ENCODE data around the gene PRMT1.
A peak's percentile ranks its signal among the peaks of the same experiment; 100 is the strongest.

The PRMT1 gene

DNA sequence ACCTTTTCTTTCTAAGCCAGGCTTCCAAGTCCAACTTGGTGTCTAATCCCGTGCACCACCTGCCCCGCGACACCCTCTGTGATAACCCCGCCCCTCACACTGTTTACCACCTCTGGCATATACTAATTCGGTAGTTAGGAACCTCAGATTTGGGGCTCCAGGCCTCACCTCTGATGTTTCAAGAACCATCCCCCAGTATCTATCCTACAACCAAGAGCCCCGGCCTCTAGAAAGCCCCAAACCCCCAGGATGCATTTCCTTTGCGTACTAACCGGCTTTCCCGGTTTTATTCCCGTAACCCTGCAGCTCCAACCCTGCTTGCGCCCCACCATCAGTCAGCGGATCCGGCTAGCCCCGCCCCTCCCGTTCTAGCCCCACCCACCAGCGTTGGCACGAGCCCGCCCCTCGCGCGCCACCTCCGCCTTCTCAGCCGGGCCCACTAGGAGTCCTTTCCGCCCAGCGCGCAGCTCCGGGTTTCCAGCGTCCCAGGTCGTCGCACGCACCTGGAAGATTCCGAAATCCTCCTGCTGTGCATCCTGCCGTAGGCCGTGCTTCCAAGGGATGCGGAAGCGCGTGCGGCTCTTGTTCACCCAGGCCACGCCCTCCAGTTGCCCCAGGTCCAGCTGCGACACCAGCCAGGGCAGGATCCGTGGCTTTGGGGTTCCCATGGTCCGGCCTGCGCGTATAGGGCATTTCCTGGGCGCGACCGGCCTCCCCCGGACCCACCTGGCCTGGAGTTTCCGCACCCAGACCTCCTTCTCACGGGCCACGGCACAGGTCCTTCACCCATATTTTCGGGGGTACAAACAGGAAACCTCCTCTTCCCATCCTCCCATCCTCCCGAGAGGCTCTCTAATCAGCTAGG is 12.7 kb upstream of the PRMT1 start:
- Histone ChIP-seq H3K27me3 (ENCODE audit: control insufficient read depth, insufficient read depth, low read length) (no peaks in the 10 kb centered on the region), H3K9ac (ENCODE audit: low read depth, low read length) (peak overlapping the region; percentile 89), H3K36me3 (ENCODE audit: insufficient read depth, low read length) (peaks cover 38% of the 10 kb centered on the region), H3K4me1 (ENCODE audit: control insufficient read depth, insufficient read depth, low read length) (peaks cover 20% of the 10 kb centered on the region), H3K4me3 (ENCODE audit: low read length) (peak overlapping the region; percentile 92), H3K4me2 (ENCODE audit: low read length) (peak overlapping the region; percentile 95), H3K9me3 (replicated peaks; ENCODE audit: low read length) (no peaks in the 10 kb centered on the region)

- Histone ChIP-seq H3K36me3 (ENCODE audit: insufficient read depth, low read length) (peaks cover 32% of the 10 kb centered on the region), H3K4me1 (ENCODE audit: control insufficient read depth, insufficient read depth, low read length) (peaks cover 20% of the 10 kb centered on the region), H3K4me2 (ENCODE audit: low read length) (peak overlapping the region; percentile 95), H3K27me3 (ENCODE audit: control insufficient read depth, insufficient read depth, low read length) (no peaks in the 10 kb centered on the region), H3K4me3 (ENCODE audit: low read length) (peak overlapping the region; percentile 92), H3K9me3 (replicated peaks; ENCODE audit: low read length) (no peaks in the 10 kb centered on the region), H3K9ac (ENCODE audit: low read depth, low read length) (peak overlapping the region; percentile 89)
Observed at GRCh38 chr19:49665036-49665350, 12.1 kb upstream of the PRMT1 start.

DNA sequence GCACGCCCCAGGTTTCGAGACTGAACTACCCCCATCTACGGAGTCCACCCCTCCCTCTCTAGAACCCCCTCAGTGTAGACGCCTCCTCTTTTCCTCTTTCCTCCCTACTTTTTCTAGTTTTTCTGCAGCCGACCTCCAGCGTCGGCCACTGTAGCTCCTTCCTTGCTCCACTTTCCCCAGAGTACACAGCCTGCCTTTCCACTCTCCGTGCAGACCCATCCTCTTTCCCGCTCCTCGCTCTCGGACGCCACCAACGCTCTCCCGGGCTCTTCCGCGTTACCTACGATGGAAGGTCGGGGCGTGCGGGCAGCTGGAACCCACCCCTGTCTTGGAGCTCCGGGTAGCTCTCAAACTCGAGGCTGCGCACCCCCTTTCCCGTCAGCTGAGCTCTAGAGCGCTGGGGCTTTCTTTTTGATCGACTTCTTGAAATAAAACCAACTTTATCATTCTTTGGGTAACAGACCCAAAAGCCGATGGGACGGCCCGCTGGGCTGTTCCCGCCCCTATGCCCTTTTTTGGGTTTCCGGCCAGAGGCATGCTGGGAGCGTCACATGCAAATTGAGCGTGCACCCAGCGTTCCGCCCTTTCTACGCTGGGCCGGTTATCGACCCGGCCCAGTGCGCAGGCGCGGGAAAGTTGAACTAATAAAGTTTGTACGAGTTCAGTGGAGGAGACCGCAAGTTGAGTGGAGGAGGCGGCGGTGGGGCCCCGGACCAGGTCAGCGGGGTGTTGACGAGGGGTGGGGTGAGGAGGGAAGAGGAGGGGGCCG is 11.5 kb upstream of the PRMT1 start, which contains the start of the genes BCL2L12 and IRF3:
BCL2L12 (plus strand) TSS at position 583 of the 769 bp plus-strand sequence. CDS start 760 bp downstream, outside the sequence.
IRF3 (minus strand) TSS at position 507 of the 769 bp plus-strand sequence. CDS start 1,019 bp downstream, outside the sequence.
- Histone ChIP-seq H3K9ac (ENCODE audit: low read depth, low read length) (peak within 1 kb of the TSS; percentile 89), H3K4me1 (ENCODE audit: control insufficient read depth, insufficient read depth, low read length) (peaks cover 20% of the 10 kb centered on the region), H3K27me3 (ENCODE audit: control insufficient read depth, insufficient read depth, low read length) (no peaks in the 10 kb centered on the region), H3K4me3 (ENCODE audit: low read length) (peak within 1 kb of the TSS; percentile 92), H3K9me3 (replicated peaks; ENCODE audit: low read length) (no peaks in the 10 kb centered on the region), H3K4me2 (ENCODE audit: low read length) (peak within 1 kb of the TSS; percentile 95), H3K36me3 (ENCODE audit: insufficient read depth, low read length) (peaks cover 27% of the 10 kb centered on the region)

DNA sequence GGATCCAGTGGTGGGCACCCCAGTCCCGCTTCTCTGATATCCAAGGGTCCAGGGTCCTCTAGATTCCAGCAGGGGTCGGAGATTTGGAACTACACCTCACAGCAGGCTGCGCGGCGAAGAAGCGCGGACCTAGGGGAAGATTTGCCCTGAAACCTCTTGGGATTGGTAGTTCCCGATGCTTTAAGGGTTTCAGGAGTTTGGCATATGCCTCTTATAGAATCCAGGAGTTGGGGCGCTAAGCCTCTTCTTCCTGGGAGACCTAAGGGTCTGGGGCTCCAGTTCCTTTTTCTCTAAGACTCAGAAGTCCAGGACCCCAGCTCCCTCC is 11.0 kb upstream of the PRMT1 start:
- Histone ChIP-seq H3K36me3 (ENCODE audit: insufficient read depth, low read length) (peaks cover 22% of the 10 kb centered on the region), H3K27me3 (ENCODE audit: control insufficient read depth, insufficient read depth, low read length) (no peaks in the 10 kb centered on the region), H3K4me2 (ENCODE audit: low read length) (peak overlapping the region; percentile 95), H3K9ac (ENCODE audit: low read depth, low read length) (peak overlapping the region; percentile 89), H3K4me1 (ENCODE audit: control insufficient read depth, insufficient read depth, low read length) (peaks cover 20% of the 10 kb centered on the region), H3K9me3 (replicated peaks; ENCODE audit: low read length) (no peaks in the 10 kb centered on the region), H3K4me3 (ENCODE audit: low read length) (peak overlapping the region; percentile 92)

- Histone ChIP-seq H3K9ac (ENCODE audit: low read depth, low read length) (no peak overlapping the region), H3K4me2 (ENCODE audit: low read length) (peak overlapping the region; percentile 95), H3K4me1 (ENCODE audit: control insufficient read depth, insufficient read depth, low read length) (peaks cover 27% of the 10 kb centered on the region), H3K27me3 (ENCODE audit: control insufficient read depth, insufficient read depth, low read length) (no peaks in the 10 kb centered on the region), H3K4me3 (ENCODE audit: low read length) (no peak overlapping the region), H3K9me3 (replicated peaks; ENCODE audit: low read length) (no peaks in the 10 kb centered on the region), H3K36me3 (ENCODE audit: insufficient read depth, low read length) (peaks cover 11% of the 10 kb centered on the region)
Observed at GRCh38 chr19:49667473-49667872, 9.6 kb upstream of the PRMT1 start.

- Histone ChIP-seq H3K9ac (ENCODE audit: low read depth, low read length) (no peak overlapping the region), H3K27me3 (ENCODE audit: control insufficient read depth, insufficient read depth, low read length) (no peaks in the 10 kb centered on the region), H3K36me3 (ENCODE audit: insufficient read depth, low read length) (peaks cover 3% of the 10 kb centered on the region), H3K4me2 (ENCODE audit: low read length) (no peak overlapping the region), H3K4me3 (ENCODE audit: low read length) (no peak overlapping the region), H3K4me1 (ENCODE audit: control insufficient read depth, insufficient read depth, low read length) (peaks cover 22% of the 10 kb centered on the region), H3K9me3 (replicated peaks; ENCODE audit: low read length) (no peaks in the 10 kb centered on the region)
Observed at GRCh38 chr19:49669516-49669915, 7.6 kb upstream of the PRMT1 start.

DNA sequence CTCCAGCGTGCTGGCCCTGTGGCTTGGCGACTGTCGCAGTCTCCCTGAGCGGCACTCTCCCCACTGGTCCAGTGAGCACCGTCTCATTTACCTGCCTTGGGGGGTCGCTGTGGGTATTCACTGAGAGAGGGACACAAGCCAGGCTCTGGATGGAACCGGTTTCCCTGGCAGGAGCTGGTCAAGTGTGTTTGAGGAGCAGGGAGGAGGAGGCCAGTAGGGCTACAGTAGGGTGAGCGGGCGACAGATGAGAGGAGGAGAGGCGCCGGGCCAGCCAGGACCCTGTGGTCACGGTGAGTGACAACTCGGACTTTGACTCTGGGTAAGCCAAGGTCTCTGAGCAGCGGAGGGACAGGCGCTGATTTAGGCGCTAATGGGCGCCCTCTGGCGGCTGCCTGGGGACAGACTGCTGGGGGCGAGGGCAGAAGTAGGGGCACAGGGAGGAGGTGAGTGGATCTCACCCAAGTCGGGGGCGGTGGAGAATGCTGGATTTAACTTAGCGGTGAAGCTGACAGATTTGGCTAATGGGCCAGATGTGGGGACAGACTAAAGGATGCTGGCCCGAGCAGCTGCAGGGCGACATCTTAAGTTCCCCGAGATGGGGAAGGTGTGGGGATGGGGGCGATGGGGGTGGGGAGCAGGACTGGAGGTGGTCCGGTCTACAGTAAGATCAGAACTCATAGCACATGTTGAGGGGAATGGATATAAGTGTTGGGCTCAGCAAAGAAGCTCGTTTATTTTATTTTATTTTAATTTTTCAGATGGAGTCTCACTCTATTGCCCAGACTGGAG is 4.7 kb upstream of the PRMT1 start:
- Histone ChIP-seq H3K4me3 (ENCODE audit: low read length) (peak overlapping the region; percentile 56), H3K27me3 (ENCODE audit: control insufficient read depth, insufficient read depth, low read length) (no peaks in the 10 kb centered on the region), H3K9ac (ENCODE audit: low read depth, low read length) (peak overlapping the region; percentile 64), H3K4me1 (ENCODE audit: control insufficient read depth, insufficient read depth, low read length) (peaks cover 17% of the 10 kb centered on the region), H3K36me3 (ENCODE audit: insufficient read depth, low read length) (peaks cover 3% of the 10 kb centered on the region), H3K9me3 (replicated peaks; ENCODE audit: low read length) (no peaks in the 10 kb centered on the region), H3K4me2 (ENCODE audit: low read length) (peak overlapping the region; percentile 70)

- Histone ChIP-seq H3K9me3 (replicated peaks; ENCODE audit: low read length) (no peaks in the 10 kb centered on the region), H3K9ac (ENCODE audit: low read depth, low read length) (peak overlapping the region; percentile 89), H3K4me1 (ENCODE audit: control insufficient read depth, insufficient read depth, low read length) (peaks cover 32% of the 10 kb centered on the region), H3K4me3 (ENCODE audit: low read length) (peak overlapping the region; percentile 68), H3K36me3 (ENCODE audit: insufficient read depth, low read length) (peaks cover 4% of the 10 kb centered on the region), H3K27me3 (ENCODE audit: control insufficient read depth, insufficient read depth, low read length) (no peaks in the 10 kb centered on the region), H3K4me2 (ENCODE audit: low read length) (peak overlapping the region; percentile 91)
Observed at GRCh38 chr19:49676136-49676783, 811 bp upstream of the PRMT1 start.

DNA sequence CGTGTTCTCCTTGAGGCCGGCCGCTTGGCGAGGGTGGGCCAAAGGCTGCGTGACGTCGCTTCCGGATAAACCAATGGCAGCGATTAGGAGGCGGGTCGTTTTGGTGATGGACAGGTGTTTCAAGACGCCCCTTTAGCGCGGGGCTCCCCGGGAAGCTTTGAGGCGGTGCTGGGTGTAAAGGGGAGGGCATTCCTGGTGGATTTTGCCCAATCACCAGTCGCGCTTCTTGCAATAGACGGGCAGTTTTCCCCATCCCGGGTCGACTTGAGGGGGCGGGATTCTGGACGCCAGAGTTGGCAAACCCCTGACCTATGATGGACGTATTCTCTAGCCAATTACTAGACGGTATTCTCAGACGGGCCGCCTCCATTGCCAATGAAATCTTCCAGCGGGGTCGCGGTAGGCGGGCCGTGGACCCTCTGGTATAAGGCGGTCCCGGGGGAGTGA is 264 bp upstream of the PRMT1 start:
- H3K36me3 ChIP-seq (ENCODE audit: insufficient read depth, low read length): peaks cover 6% of the 10 kb centered on the region
- peak overlapping the region; percentile 99 for H3K4me3 ChIP-seq (ENCODE audit: low read length)
- H3K27me3 ChIP-seq (ENCODE audit: control insufficient read depth, insufficient read depth, low read length): no peaks in the 10 kb centered on the region
- peak overlapping the region; percentile 94 for H3K4me2 ChIP-seq (ENCODE audit: low read length)
- peak overlapping the region; percentile 99 for H3K9ac ChIP-seq (ENCODE audit: low read depth, low read length)
- no peaks in the 10 kb centered on the region for H3K9me3 ChIP-seq (replicated peaks; ENCODE audit: low read length)
- H3K4me1 ChIP-seq (ENCODE audit: control insufficient read depth, insufficient read depth, low read length): peaks cover 29% of the 10 kb centered on the region

DNA sequence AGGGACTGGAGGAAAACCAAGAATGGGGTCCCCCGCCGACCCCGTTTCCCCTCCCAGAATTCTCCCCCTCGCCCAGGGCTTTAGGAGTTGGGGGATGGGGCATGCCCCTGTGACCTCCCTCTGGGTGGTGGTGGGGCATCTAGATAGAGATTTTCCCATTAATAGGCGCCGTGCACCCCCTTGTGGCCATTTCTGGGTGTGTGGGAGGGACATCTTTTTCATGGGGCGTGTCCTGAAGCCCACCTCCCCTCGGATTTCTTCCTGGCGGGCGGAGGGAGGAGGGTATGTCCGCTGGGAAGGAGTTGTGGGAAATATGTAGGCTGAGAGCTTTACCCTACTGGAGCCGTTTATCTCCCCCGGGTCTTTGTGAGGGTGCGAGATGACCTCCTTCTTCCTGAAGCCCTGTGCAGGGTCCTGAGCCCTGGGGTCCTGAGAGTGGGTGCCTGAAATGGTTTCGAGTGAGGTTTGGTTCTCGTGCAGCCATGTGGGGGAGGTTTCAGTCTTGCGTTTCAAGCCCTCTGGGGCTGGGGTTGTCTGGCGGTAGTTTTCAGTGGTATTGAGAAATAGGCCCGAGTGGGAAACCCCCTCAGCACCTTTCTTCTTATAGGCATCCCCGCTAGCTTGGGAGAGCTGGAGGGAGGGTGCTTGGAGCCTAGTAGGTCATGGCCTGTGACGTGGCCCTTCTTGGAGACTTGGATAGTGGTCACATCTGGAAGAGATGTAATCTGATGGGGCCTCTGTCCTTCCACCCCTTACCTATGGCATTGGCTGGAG is 1.0 kb downstream of the PRMT1 start:
- H3K9ac ChIP-seq (ENCODE audit: low read depth, low read length): peak overlapping the region; percentile 99
- H3K4me1 ChIP-seq (ENCODE audit: control insufficient read depth, insufficient read depth, low read length): peaks cover 25% of the 10 kb centered on the region
- peaks cover 15% of the 10 kb centered on the region for H3K36me3 ChIP-seq (ENCODE audit: insufficient read depth, low read length)

More for the DNA sequence above, 1.0 kb downstream of the PRMT1 start:
- no peaks in the 10 kb centered on the region for H3K9me3 ChIP-seq (replicated peaks; ENCODE audit: low read length)
- H3K4me3 ChIP-seq (ENCODE audit: low read length): peak overlapping the region; percentile 99
- H3K4me2 ChIP-seq (ENCODE audit: low read length): peak overlapping the region; percentile 94
- no peaks in the 10 kb centered on the region for H3K27me3 ChIP-seq (ENCODE audit: control insufficient read depth, insufficient read depth, low read length)
